GM10266 (cell line): ENCODE results near the gene ZNF264.

Source experiments
- DNase-seq: peaks from one replicate; pipeline ENCODE4 v3.0.0; 2012; ENCODE audit errors: extremely low spot score
- TF ChIP-seq, protein P1 (sequence below): IDR thresholded peaks from 2 replicates; pipeline ENCODE4 v1.5.1; 2012; ENCODE audit warnings: mild to moderate bottlenecking, low read depth; ENCODE audit not compliant: control insufficient read depth, insufficient read depth; ENCODE audit errors: missing control alignments

Gene ZNF264

DNA sequence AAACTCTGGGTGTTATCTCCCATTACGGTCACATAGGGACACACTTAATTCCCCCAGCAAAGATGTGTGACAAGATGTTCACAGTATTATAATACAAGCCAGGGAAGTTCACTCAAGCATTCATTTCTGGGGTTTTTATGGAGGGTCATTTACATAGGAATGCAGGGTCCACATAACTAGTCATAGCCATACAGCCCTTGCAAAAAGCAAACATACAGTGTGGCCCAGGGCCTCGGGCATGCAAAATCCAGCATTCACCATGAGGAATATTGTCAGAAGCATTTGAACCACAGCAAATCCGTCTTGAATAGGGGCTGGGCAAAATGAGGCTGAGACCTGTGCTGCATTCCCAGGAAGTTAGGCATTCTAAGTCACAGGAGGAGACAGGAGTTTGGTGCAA, 76.0 kb downstream of the ZNF264 start:
- TF ChIP-seq, protein P1, sequence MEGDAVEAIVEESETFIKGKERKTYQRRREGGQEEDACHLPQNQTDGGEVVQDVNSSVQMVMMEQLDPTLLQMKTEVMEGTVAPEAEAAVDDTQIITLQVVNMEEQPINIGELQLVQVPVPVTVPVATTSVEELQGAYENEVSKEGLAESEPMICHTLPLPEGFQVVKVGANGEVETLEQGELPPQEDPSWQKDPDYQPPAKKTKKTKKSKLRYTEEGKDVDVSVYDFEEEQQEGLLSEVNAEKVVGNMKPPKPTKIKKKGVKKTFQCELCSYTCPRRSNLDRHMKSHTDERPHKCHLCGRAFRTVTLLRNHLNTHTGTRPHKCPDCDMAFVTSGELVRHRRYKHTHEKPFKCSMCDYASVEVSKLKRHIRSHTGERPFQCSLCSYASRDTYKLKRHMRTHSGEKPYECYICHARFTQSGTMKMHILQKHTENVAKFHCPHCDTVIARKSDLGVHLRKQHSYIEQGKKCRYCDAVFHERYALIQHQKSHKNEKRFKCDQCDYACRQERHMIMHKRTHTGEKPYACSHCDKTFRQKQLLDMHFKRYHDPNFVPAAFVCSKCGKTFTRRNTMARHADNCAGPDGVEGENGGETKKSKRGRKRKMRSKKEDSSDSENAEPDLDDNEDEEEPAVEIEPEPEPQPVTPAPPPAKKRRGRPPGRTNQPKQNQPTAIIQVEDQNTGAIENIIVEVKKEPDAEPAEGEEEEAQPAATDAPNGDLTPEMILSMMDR, result no peak
- DNase-seq, result no peak

DNA sequence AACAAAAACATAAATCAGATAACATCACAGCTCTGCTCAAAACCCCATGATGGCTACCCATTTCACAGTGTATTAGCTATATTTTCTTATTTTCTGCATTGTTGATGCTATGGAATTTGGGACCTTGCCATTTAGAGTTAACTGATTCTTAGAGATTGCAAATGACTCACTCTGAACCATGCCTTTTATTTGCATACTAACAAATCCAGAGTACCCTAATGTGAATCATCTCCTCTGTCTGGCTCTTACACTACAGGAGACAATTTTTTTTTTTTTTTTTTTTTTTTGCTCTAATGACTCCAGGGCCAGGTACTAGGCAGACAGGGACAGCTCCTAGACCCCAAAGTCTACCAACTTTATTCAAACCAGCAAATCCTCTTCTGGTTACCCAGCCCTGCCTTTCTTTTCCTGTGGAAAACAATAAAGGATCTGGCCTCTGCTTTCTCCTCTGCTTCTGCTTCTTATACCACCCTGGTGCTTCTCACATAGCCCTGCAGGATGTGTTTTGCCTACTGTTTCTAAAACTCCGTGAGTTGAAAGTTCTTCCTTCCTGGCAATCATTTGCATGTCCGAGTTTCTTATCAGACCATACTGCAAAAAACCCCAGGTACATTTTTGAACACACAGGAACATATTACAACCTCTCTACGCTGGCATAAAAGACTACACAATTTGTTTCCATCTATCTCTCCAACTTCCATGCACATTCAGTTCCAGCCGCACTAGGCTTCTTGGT, 78.4 kb downstream of the ZNF264 start:
- DNase-seq, result no peak
- TF ChIP-seq, protein P1, result no peak

DNA sequence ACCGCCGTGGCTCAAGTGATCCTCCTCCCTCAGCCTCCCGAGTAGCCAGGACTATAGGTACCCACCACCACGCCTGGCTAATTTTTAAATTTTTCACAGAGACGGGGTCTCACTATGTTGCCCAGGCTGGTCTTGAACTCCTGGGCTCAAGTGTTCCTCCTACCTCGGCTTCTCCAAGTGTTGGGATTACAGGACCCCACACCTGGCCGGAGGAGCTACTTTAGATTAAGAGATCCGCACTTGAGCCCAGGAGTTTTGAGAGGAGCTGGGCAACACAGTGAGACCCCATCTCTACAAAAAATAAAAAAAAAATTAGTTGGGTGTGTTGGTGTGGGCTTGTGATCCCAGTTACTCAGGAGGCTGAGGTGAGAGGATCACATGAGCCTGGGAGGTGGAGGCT, 80.0 kb downstream of the ZNF264 start:
- no peak for DNase-seq
- TF ChIP-seq, protein P1, result no peak
